VCaP (cell line): ENCODE measurements around the gene C2CD2L.
"Not testable (repeated sequence)": the region's sequence is repeated elsewhere in the genome, so short reads cannot be mapped to it uniquely, and the experiment has no call there.

Experiments used
- H3K27ac ChIP-seq: fragments of 450-650 bp; 2 replicates; pipeline ENCODE4 v1.5.1; 2017
- TF ChIP-seq, protein P1 (sequence below): fragments of 450-650 bp; conservative IDR thresholded peaks from 2 replicates; pipeline ENCODE4 v1.5.1; 2017; ENCODE audit warnings: mild to moderate bottlenecking, moderate library complexity

The C2CD2L gene

DNA sequence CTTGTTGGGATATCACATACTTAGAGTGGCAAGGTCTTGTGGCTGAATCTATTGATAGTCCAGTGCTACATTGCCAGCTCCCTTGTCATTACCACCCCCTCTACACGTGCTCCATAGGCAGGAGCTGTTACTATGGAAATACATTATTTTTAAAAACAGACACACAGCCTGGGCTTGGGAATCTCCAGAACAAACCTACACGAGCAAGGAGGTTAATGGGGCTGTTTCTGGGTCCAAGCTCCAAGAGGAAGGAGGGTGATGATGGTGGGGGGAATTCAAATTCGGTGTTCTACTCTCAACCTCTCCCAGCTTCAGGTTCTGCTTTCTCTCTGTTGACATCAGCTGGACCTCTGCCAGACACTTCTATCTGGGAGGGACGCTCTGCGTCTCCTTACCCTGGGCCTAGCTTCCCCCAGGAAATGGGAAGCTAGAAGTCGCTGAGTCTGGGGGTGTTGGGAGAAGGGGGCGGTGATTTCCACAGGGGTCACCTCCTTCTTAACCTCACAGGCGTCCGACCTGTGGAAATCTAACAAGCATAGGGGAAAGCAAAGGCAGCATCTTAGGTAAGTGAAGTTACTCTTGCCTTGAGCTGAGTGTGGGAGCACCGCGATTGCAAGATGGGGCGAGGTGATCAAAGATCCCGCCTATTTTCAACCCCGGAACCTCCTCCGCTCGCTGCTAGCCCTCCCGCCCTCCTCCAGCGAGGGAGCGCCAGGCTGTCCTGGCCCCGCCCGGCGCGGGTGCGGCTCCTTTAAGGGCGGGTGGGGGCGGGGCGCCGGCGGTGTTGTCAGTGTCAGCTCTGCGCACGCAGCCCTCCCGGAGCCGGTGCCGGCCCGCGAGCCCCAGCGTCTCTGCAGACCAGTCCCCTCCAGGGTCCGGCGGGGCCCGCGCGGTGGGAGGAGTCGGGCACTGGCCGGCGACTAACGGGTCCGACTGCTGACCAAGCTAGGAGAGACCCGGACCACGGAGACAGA is at the start of gene C2CD2L:
TSS of gene C2CD2L (plus strand) at position 781 of the 974 bp plus-strand sequence. CDS start 398 bp downstream, outside the sequence.
- H3K27ac ChIP-seq = peak within 1 kb of the TSS; percentile 88
- TF ChIP-seq, protein P1, sequence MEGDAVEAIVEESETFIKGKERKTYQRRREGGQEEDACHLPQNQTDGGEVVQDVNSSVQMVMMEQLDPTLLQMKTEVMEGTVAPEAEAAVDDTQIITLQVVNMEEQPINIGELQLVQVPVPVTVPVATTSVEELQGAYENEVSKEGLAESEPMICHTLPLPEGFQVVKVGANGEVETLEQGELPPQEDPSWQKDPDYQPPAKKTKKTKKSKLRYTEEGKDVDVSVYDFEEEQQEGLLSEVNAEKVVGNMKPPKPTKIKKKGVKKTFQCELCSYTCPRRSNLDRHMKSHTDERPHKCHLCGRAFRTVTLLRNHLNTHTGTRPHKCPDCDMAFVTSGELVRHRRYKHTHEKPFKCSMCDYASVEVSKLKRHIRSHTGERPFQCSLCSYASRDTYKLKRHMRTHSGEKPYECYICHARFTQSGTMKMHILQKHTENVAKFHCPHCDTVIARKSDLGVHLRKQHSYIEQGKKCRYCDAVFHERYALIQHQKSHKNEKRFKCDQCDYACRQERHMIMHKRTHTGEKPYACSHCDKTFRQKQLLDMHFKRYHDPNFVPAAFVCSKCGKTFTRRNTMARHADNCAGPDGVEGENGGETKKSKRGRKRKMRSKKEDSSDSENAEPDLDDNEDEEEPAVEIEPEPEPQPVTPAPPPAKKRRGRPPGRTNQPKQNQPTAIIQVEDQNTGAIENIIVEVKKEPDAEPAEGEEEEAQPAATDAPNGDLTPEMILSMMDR = no peak

DNA sequence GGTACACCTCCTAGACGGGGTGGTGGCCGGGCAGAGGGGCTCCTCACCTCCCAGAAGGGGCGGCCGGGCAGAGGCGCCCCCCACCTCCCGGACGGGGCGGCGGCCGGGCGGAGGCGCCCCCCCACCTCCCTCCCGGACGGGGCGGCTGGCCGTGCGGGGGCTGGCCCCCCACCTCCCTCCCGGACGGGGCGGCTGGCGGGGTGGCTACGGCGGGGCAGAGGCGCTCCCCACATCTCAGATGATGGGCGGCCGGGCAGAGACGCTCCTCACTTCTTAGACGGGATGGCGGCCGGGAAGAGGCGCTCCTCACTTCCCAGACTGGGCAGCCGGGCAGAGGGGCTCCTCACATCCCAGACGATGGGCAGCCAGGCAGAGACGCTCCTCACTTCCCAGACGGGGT is 48.0 kb upstream of the C2CD2L start:
- not testable (repeated sequence) for H3K27ac ChIP-seq

DNA sequence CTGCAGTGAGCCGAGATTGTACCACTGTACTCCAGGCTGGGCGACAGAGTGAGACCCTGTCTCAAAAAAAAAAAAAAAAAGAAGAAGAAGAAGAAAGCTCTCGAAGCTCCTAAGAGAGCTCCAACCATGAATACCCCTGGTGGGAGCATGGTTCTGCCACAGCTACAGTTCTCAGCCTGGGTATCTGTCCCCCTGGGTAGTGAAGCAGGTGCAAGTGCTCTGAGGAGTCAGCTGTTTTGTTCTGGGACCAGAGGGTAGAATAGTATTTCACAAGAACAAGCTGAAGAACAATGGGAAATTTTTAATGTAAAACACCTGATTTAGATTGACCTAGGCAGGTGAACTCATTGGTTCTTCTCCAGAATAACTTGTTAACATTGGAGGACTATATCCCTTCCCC is 45.9 kb upstream of the C2CD2L start:
- H3K27ac ChIP-seq = no peak overlapping the region
- TF ChIP-seq, protein P1 = no peak

DNA sequence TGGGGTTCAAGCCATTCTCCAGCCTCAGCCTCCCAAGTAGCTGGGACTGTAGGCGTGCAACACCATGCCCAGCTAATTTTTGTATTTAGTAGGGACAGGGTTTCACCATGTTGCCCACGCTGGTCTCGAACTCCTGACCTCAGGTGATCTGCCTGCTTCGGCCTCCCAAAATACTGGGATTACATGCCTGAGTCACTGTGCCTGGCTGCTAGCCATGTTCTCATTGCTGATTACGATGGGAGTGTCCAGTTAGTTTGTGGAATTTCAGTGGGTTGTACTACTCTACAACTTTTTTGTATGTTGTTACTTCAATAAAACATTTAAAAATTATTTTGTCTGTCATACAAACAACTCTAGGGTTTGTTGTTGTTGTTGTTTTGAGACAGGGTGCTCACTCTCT is 44.4 kb upstream of the C2CD2L start:
- no peak overlapping the region for H3K27ac ChIP-seq
- TF ChIP-seq, protein P1 = no peak

DNA sequence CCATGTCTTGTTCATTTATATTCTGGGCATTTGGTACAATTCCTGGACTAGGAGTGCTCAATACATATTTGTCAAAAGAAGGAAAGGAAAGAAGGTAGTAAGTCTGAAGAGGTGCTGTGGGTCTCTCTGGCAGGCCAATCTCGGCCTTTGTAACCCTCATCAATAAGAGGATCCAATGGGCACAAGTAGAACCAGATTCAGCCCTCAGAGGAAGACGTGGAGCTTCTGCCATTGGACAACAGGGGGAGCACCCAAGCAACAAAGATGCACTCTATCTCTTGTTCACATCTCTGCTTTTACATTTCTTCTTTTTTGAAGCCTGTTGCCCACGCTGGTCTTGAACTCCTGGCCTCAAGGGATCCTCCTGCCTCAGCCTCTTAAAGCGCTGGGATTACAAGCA is 41.8 kb upstream of the C2CD2L start:
- H3K27ac ChIP-seq = no peak overlapping the region
- TF ChIP-seq, protein P1 = peak; percentile 64

DNA sequence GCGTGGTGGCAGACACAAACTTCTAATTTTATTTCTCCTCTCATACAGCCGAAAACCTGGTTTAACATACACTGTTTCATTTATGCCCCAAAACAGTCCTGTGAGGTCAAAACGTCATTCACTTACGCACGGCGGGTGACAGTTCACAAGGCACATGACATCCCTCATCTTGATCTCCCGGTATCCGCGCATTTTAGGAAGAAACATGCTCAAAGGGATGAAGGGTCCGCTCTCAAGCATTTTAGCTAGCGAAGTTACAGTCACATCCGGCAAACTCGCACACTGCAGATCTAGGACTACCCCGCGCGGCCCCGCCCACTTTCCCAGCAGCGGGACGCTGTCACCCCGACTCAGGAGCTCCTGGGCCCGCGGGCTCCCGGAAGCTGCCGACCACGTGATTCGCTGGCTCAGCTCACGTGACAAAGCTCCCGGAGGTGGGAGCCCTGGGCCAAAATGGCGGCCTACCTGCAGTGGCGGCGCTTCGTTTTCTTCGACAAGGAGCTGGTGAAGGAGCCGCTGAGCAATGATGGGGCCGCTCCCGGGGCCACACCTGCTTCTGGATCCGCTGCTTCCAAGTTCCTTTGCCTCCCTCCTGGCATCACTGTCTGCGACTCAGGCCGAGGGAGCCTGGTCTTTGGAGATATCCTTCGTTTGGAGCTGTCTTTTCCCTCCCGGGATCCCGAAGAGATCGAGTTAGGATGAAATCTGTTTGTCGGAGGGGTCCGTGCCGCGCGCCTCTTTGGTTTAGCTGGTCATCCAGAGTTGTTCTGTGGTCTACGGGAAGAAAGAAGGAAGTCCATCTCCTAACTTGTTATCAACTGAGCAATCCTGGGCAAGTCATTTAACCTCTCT is 39.5 kb upstream of the C2CD2L start, which contains the start of gene VPS11:
TSS of gene VPS11 (plus strand) at position 448 of the 852 bp plus-strand sequence. CDS start at position 454, 6 bp downstream.
- TF ChIP-seq, protein P1 = no peak
- peak within 1 kb of the TSS; percentile 86 for H3K27ac ChIP-seq

DNA sequence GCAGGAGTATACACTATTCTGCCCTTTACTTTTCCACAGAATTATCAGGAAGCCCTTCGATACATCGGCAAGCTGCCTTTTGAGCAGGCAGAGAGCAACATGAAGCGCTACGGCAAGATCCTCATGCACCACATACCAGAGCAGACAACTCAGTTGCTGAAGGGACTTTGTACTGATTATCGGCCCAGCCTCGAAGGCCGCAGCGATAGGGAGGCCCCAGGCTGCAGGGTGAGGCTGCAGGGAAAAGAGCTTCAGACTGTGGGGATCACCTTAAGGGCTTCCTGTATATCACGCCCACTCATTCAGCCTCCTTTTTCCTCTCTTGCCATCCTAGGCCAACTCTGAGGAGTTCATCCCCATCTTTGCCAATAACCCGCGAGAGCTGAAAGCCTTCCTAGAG is 29.3 kb upstream of the C2CD2L start:
- TF ChIP-seq, protein P1 = no peak
- no peak overlapping the region for H3K27ac ChIP-seq
